ENCODE measurements around the gene RDH5. TPM values are rescaled to one million over a fixed set of nuclear protein-coding genes. Genes with fewer than 3 reads are reported as not detected.

RDH5 gene
- total RNA-seq, 1 donor from 2014 or later: 5.8 TPM

DNA sequence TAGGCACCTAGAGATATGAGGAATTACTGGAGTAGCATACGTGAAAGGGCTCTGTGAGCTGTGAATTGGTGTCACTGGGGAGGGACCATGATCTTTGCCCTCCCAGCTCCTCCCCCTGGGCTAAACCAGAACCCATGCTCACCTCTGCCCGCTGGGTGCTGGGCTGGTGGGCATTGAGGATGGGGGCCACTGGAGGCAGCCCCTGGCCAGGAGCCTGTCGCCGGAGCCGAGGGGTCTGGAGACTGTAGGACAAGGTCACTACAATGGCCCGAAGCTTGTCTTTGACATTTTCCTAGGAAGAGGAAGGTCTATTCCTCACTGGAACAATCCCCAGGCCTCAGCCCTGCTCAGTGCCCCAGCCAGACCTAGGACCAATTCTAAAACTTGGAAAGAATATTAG is 24.1 kb upstream of the RDH5 start:
- DNase-seq (ENCODE audit: low spot score): no peak

DNA sequence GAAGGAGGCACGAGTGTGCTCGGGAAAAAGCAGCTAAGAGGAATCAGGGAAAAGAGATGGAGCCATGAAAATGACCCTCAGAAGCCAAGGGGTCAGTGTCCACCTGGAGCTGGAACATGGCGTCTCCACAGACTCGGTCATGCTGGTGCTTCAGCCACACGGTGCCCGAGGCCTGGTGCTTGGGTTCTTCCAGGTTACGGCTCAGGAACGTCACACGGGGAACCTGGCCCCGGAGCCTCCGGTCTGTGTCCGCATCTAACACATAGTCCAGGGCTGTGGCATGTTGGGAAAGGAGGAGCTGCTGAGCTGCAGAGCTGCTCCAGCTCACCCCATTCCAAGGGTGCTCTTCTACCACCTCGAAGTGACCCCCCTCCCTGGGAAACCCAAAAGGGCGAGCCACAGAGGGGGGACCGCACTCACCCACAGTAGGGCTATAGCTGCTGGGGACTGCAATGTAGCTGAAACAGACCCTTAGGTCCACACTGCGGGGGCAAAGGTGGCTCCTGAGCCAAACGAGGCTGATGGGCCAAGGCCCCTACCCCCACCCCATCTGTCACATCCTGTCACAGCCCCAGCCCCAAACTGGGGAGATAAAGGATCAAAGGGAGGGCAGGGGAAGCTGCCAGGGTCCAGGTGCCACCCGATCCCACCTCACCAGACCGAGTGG is 23.3 kb upstream of the RDH5 start:
- no peak for DNase-seq (ENCODE audit: low spot score)

DNA sequence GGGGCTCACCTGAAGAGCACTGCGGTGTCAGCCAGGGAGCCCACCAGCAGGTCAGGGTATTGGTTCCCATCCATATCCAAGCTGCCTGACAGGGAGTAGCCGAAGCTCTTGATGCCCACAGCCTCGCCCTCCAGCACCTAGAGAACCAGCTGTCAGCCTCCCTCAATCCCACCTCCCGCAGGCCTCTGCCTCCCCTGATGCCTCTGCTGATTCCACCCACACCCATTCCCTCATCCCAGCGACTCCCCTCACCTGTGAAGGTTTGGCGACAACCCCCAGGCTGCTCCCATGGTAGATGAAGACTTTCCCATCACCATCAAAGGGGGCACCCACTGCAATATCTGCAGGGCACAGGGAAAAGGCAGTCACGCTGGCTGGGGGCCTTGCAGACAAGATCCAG is 22.5 kb upstream of the RDH5 start:
- DNase-seq (ENCODE audit: low spot score): no peak

DNA sequence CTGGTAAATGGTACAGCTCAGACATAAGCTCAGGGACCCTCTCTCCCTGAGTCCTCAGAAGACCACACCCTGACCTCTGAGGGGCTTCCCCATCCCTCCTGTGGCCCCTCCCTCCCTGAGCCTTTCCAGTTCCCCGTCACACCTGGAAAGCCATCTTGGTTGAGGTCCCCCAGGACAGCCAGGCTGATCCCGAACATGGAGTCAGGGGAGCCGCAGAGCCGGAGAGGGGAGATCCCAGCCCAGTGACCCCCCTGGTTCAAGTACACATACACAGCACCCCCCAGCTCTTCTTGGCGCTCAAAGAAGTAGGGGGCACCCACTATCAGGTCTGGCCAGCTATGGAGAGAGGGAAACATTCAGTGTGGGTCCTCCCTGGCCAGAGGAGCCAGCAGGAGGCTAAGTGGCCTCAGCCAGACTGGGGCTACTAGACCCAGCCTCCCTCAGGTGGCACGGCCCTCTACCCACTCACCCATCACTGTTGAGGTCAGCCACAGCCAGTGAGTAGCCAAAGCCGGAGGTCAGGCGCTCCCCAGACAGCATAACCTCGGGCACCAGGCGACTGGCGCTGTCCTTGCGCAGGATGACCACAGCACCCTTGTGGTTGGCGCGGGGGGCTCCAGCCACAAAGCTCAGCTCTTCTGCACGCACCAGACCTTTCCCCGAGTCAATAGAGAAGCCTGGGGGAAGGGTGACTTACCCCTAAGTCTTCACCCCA is 21.8 kb upstream of the RDH5 start:
- no peak for DNase-seq (ENCODE audit: low spot score)

DNA sequence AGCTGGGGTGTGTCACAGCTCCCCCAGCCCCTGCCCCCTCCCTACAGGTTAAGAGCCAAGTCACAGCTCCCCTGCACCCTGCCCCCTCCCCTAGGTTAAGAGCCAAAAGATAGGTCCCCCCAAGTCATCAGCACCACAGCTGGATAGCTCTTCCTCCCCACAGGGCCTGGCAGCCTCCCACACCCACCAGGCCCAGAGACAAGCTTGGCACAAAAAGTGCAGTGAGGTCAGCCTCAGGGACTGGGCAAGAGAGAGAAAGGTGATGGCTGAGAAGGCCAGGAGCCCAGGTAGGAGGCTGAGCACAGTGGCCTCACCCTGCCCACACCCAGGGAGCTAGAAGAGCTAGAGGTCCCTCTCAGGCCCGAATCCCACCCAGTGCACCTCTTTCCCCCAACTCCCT is 21.2 kb upstream of the RDH5 start:
- no peak for DNase-seq (ENCODE audit: low spot score)

DNA sequence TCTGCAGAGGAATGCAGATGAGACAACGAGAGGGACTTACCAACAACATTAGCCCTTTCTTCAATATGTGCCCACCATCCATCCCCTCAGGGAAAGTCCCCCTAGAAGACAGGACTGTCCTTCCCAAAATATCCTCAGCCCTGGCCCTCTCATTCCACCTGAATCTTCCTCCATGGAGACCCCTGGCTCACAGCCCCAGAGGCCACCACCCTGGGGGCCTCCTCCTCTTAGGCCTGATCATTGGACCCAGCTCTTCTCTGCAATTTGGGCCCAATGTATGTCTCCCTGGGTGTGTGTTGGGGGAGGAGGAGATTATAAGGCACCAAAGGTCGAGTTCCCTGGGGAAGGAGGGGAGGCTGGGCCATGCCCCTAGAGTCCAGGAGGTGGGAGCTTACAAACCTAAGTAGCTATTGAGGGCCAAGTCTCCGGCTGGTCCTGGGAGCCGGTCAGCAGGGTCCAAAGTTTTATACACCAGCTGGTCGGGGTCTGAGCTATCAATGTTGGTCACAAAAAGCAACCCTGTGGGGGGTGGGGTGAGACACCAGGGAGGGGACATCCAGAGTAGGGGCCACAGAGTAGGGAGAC is 20.6 kb upstream of the RDH5 start:
- DNase-seq (ENCODE audit: low spot score): no peak

DNA sequence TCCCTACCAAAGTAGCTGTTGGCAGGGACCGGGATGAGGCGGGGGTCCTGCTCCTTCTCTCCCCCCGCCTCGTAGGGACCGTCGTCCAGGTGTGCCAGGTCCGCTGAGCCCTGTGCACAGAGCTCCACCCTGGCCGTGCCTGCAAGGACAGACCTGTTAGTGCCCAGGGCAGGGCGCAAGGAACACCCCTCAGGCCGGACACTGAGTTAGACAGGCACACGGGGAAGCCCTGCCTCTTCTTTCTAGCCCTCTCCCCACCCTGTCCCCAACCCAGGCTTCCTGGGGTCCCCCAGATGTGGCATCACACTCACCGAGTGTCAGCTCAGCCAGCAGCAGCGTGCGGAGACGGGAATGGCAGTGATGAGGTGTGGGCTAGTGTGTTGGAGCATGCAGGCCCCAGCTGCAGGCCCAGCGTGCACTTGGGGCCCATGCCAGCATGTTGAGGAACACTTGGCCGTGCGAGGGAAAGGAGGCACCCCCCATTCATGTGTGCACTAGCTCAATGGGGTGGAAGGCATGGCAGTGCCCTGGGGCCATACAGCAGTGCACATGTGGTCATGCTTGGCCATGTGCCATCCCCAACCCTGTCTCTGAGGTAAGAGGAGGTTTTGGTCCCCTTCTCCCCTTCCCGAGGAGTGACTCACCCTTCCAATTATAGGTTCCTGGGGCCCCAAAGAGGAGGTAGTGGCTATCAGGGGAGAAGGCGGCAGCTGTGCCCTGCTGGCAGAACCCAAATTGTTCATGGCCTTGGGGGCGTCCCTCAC is 19.8 kb upstream of the RDH5 start:
- no peak for DNase-seq (ENCODE audit: low spot score)

DNA sequence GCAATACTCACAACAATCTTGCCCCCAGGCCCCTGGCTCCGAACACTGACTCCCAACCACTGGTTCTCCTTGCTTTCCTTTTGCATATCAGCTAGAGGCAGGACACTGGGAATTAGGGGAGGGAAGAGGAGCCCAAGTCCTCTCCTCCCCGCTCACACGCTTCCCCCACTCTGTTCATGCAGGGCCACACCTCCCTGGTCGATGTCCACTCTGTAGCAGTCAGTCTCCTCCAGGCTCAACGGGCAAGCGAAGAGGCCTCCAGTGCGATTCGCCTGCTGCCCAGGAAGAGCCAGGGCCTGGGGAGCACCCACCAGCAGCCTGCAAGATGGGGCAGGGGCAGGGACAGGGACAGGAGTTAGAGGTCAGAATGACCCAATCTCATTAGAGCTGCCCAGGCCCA is 17.3 kb upstream of the RDH5 start:
- DNase-seq (ENCODE audit: low spot score): no peak

DNA sequence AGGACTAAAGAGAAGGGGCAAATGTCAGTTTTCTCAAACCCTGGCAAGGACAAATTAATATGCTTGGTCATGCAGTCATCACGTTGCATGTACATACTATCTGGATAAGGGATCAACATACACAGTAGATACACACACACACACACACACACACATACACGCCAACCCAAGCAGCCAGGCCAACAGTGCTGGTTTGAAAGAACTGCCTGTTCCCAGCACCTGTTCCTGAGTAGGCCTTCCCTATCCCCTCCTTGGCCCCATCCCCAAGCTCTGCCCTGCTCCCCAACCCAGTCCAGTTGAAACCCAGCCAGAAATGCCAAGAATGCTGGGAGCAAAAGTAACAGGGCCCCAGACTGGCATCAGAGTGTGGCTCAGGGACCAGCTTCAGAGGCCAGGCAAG is 16.9 kb upstream of the RDH5 start:
- peak; percentile 70 for DNase-seq (ENCODE audit: low spot score)

DNA sequence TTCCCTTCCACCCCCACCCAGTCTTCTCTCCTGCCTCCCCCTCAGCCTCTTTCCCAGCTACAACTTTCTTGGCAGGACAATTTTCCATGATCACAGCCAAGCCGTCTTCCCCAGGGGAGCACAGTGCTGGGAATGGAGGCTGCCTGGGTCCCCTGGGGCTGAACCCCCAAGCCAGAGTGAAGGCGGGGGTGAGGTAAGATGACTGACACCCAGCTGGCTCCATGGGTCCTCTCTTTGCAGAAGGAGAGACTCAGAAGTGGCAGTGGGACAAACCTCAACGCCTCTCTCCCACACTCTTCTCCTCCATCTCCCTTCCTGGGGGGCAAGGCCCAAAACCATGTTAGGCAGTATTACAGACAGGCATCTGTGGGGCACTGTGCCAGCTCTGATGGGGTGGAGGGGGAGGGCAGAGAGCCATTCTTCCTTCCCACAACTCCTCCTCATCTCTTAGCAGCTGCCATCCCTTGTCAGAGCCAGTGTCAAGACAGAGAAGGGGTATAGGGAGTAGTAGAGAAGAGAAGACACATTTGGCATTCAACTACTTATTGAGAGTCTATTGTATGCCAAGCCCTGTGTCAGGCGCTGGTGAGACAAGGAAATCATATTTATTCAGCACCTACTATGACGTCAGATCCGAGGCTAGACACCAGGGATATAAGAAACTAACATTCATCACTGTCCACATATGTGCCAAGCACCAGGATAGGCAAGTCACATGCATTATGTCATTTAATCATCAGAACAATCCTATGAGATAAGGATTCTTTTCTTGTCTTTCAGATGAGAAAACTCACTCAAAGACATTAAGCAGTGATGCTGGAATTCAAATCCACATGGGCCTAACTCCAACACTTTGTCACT is 16.1 kb upstream of the RDH5 start:
- DNase-seq (ENCODE audit: low spot score): no peak

DNA sequence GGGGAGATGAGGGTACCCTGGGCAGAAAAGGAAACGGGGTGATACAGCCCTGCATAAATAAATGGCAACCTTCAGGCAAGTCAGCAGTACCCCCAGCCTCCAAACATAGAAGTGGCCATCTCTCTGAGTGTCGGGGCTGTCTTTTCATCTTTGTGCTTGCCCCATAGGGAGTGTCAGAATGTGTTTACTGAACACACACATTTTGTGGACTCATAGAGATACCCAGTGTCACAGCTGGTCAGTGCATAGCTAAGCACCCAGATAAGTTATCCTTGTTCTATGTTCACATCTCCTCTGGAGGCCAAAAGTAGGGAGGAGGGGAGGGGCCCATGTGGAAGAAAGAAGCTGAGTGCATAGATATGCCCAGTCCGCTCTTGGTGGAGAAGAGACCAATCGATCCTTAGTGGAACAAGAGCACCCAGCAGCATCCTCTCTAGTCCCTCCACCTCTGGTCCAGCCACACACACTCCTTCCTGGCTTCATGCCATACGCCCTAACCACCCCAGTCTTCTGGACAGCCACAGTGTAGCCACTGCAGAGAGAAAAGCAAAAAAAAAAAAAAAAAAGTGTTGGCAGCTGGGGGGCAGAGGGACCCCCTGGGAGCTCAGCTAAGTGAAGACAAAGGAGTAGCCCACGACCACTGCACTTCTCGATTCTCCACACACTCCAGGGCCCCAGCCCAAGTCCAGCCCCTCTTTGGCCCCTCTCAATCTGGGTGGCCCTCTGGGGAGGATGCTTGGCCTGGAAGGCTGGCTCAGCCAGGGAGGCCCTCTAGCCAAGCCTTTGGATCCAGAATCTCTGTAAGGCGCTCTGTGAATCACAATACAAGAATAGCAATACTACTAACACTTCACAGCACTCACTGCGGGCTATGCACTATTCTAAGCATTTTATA is 15.1 kb upstream of the RDH5 start:
- DNase-seq (ENCODE audit: low spot score): no peak

DNA sequence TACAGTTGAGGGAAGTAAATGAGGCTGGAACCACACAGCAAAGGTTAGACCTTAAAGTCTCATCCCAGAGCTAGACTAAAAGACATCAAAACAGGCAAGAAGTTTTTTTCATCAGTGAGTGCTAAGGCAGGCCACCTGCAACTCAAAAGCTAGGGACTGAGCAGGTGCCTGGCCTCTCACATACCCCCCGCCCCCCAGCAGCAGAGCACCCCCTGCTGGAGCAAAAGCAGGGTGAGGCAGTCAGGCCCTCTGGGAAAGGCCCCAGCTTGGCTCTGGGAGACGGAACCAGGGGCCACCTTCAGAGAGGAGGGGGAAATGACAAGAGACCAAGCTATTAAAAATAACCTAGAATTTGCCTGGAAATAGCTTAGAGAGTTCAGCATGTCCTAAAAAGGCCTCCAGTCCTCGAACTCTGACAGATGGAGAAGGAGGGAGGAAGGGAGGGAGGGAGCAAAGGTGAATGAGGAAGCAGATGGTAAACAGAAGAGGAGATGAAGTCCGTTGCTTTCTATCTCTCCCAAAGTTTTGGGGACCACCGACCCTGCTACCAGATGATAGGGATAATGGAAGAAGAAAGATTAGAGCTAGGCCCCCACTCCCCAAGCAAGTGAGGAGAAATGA is 14.3 kb upstream of the RDH5 start:
- DNase-seq (ENCODE audit: low spot score): no peak

DNA sequence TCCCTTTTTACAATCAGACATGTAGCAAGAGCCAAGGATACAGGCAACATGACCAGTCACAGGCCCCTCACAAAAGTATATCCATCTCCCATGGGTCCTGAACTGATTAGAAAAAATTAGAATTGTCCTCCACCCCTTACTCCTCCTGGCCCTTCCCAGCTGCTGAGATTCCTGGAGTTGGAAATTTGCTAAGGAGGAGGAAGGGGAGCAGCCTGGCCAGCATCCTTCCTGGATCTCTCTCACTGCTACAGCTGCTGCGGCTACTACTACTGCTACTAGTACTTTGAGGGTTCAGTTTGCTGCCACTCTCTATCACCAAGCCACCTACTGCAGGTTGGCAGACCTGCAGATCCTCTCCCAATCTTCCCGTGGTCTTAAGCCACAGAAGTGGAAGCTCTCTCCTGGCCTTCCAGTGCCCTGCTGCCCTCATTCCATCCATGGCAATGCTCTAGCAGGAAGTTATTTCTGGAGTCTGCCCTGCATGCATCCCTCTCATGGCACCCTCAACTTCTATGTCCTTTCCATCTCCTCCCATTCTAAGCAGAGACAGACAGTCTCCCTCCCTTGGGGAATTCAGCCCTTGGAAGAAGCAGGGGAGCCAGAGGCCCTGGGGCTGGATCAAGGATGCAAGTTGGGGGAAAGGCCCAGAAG is 13.5 kb upstream of the RDH5 start:
- no peak for DNase-seq (ENCODE audit: low spot score)

DNA sequence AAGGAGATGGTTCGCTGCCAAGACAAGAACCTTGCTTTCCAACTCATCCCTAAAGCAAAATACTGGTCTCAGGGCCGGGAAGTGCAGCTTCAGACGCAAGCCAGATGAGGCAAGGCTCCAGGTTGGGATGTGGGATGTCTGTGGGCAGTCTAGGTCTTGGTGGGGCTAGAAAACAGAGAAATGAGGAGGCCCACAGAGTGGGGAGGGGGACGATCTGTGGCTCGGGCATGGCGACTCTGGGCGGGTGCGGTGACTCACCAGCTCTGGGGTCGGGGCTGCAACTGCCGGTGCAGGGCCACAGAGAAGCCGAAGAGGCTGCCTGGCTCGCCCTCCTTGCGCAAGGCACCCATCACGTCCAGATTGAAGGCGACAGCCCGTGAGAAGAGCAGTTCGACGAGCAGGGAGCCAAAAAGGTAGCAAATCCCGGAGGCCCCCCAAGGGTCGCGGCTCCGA is 12.9 kb upstream of the RDH5 start:
- DNase-seq (ENCODE audit: low spot score): no peak

DNA sequence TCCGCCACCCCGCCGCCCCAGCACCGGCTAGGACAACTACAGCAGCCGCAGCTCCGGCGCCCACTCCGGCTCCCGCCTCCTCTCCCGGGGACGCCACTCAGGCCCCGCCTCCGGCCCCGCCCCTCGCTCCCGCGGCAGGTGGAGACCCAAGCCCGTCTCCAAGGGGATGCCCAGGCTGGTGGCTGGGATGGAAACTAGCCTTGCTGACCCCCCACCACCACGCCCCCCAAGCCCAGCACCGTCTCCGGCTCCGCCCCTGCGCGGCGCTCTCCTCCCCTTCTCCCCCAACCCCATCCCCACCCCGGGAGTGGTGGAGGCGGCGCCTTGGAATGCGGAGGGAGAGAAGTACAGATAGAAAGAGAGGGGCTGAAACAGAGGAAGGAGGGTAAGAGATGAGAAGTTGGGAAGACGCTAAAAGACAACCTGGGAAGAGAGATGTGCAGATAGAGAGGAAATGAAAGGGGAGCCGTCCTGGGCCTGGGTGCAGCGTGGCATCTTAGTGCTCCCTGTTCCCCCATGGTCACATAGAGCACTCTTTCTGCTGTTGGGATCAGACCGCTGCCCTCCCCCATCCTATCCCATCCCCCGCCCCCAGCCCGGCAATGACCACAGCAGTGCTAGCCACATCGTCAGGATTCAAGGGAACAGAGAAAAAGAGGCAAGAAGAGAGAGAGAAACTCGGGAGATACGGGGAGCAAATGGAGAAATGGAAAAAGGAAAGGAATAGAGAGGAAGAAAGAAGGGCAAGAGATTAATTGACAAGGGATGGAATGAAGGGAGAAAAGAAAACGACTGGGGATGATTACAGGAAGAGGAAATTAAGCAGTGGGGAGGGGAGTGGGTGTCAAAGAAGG is 12.1 kb upstream of the RDH5 start, which contains the start of gene ITGA7:
Gene ITGA7 (minus strand): TSS at position 64 of the 854 bp plus-strand sequence. CDS start 222 bp downstream, outside the sequence.
- DNase-seq (ENCODE audit: low spot score): peak; percentile 77

DNA sequence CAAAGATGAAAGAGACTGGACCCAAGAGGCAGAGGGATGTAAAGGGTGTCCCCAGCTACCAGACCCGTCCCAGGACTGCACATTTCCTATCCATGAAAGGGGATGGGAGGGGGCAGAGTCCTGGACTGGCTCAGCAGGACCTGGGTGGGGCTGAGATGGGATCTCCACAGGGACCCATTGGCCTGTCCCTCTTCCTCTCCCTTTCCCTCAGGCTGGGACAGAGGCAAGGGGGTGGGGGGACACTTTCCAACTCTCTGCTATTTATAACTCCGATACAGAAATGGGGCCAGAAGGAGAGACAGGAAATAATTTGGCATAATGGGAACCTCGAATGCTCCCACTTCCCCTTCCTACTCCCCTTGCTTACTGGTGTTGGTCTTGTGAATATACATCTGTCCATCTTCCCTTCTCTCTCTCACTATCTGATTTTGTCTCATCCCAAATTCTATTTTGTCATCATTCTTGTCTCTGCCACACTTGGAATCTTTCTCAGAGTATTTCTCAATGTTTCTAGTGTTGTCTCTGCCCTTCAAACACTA is 11.4 kb upstream of the RDH5 start:
- DNase-seq (ENCODE audit: low spot score): no peak

DNA sequence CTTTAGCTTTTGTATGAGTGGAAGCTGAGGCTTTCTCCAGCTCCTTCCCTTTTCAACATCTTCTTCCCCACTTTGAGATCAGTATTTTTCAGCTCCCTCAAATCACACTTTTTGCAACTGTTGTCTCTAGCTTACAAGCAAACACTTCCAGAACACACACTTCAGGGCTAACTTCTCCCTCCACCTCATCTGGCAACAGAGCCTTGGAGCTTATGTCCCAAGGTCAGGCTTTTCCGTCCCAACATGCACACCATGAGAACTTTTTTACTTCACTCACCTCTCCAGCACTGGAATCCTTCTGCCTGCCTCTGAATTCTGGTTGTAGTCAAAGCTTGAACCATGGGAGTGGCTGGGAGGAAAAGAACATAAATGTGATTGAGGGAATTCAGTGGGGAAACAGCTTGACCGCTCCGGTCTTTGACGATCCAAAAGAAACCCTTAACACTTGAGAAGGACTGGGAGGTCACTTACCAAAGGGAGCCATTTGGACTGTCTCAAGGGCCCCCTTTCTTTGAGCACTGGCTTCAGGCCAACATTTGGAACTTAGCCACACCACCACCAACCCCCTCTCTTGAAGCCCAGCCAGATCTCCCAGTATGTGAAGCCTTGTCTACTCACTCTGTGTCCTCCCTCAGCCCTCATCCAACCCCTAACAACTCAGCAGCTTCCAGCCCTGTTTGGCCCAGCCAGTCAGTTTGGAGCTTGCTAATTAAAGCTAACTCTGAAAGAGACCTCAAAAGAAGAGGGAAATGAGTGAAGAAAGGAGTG is 8.2 kb upstream of the RDH5 start:
- DNase-seq (ENCODE audit: low spot score): no peak
